ENCODE data around the gene SNPH.

Gene SNPH

GRCh38 chr20:1229541-1229940, 36.6 kb upstream of the SNPH start:
- Histone ChIP-seq H3K27me3 (replicated peaks; ENCODE audit: insufficient read depth, low read length) (no peaks in the 10 kb centered on the region), H4K20me1 (ENCODE audit: insufficient read depth, low read length) (no peaks in the 10 kb centered on the region), H3K36me3 (replicated peaks; ENCODE audit: insufficient read depth, low read length) (no peaks in the 10 kb centered on the region), H3K4me1 (ENCODE audit: low read length) (no peaks in the 10 kb centered on the region), H3K4me2 (ENCODE audit: low read depth, low read length) (no peak overlapping the region), H3F3A (ENCODE audit: insufficient read depth, low read length) (peaks cover 8% of the 10 kb centered on the region), H3K79me2 (ENCODE audit: low read length) (no peaks in the 10 kb centered on the region), H3K9me2 (replicated peaks; ENCODE audit: insufficient read depth, low read length) (no peaks in the 10 kb centered on the region), H3K9me3 (replicated peaks; ENCODE audit: insufficient read depth, low read length) (no peaks in the 10 kb centered on the region), H2AFZ (ENCODE audit: low read length) (no peak overlapping the region), H3K9ac (ENCODE audit: low read length) (no peak overlapping the region), H3K27ac (ENCODE audit: low read length) (no peak overlapping the region), H3K4me3 (ENCODE audit: low read length) (no peak overlapping the region)
- no peak for DNase-seq
- TF ChIP-seq EZH2phosphoT487 (IDR thresholded peaks at IDR 0.05; ENCODE audit: low read length) (no peak), EZH2 (optimal IDR thresholded peaks at IDR 0.05; ENCODE audit: low read depth, low read length) (no peak), CTCF (IDR thresholded peaks at IDR 0.05; ENCODE audit: low read length) (no peak)

- H2AFZ ChIP-seq (ENCODE audit: low read length): no peak overlapping the region
- H3K79me2 ChIP-seq (ENCODE audit: low read length): no peaks in the 10 kb centered on the region
- no peak overlapping the region for H3K27ac ChIP-seq (ENCODE audit: low read length)
- H3K9me2 ChIP-seq (replicated peaks; ENCODE audit: insufficient read depth, low read length): no peaks in the 10 kb centered on the region
- no peaks in the 10 kb centered on the region for H3K27me3 ChIP-seq (replicated peaks; ENCODE audit: insufficient read depth, low read length)
- H4K20me1 ChIP-seq (ENCODE audit: insufficient read depth, low read length): no peaks in the 10 kb centered on the region
- TF ChIP-seq CTCF (IDR thresholded peaks at IDR 0.05; ENCODE audit: low read length) (no peak), EZH2phosphoT487 (IDR thresholded peaks at IDR 0.05; ENCODE audit: low read length) (no peak)
- no peak overlapping the region for H3K4me2 ChIP-seq (ENCODE audit: low read depth, low read length)
- H3K9ac ChIP-seq (ENCODE audit: low read length): no peak overlapping the region
- H3K4me3 ChIP-seq (ENCODE audit: low read length): no peak overlapping the region
- no peaks in the 10 kb centered on the region for H3K9me3 ChIP-seq (replicated peaks; ENCODE audit: insufficient read depth, low read length)
- no peaks in the 10 kb centered on the region for H3F3A ChIP-seq (ENCODE audit: insufficient read depth, low read length)
- DNase-seq: no peak
- H3K36me3 ChIP-seq (replicated peaks; ENCODE audit: insufficient read depth, low read length): no peaks in the 10 kb centered on the region
- no peaks in the 10 kb centered on the region for H3K4me1 ChIP-seq (ENCODE audit: low read length)
These were observed 33.6 kb upstream of the SNPH start for GRCh38 chr20:1232286-1233111.

GRCh38 chr20:1240549-1240948, 25.5 kb upstream of the SNPH start:
- no peaks in the 10 kb centered on the region for H4K20me1 ChIP-seq (ENCODE audit: insufficient read depth, low read length)
- H3F3A ChIP-seq (ENCODE audit: insufficient read depth, low read length): no peaks in the 10 kb centered on the region
- no peak overlapping the region for H3K9ac ChIP-seq (ENCODE audit: low read length)
- TF ChIP-seq CTCF (IDR thresholded peaks at IDR 0.05; ENCODE audit: low read length) (no peak), EZH2 (optimal IDR thresholded peaks at IDR 0.05; ENCODE audit: low read depth, low read length) (no peak), EZH2phosphoT487 (IDR thresholded peaks at IDR 0.05; ENCODE audit: low read length) (no peak)
- H3K4me3 ChIP-seq (ENCODE audit: low read length): no peak overlapping the region
- no peak overlapping the region for H2AFZ ChIP-seq (ENCODE audit: low read length)
- H3K36me3 ChIP-seq (replicated peaks; ENCODE audit: insufficient read depth, low read length): no peaks in the 10 kb centered on the region
- no peaks in the 10 kb centered on the region for H3K9me3 ChIP-seq (replicated peaks; ENCODE audit: insufficient read depth, low read length)
- H3K9me2 ChIP-seq (replicated peaks; ENCODE audit: insufficient read depth, low read length): no peaks in the 10 kb centered on the region
- H3K27me3 ChIP-seq (replicated peaks; ENCODE audit: insufficient read depth, low read length): no peaks in the 10 kb centered on the region
- H3K27ac ChIP-seq (ENCODE audit: low read length): no peak overlapping the region
- H3K79me2 ChIP-seq (ENCODE audit: low read length): no peaks in the 10 kb centered on the region
- DNase-seq: no peak
- no peaks in the 10 kb centered on the region for H3K4me1 ChIP-seq (ENCODE audit: low read length)
- no peak overlapping the region for H3K4me2 ChIP-seq (ENCODE audit: low read depth, low read length)
